ENCODE results near the gene CHPT1.

DNA sequence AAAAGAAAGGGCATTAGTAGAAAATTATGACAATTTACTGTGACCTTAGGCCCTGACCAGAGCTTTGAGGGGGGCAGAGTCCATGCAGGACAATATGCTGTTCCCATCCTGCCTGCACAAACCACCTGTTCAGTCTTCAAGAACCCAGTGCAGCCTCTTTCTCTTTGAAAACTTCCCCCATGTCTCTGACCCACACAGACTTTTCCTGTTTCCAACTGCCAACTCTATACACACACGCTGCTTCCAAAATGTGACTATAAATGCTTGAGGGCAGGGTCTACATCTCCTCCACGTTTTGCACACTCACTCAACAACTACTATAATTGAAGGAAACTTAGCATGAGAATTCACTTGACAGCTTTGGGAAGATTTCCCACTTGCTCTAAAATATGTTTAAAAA is 78.4 kb downstream of the CHPT1 start:
- TF ChIP-seq POLR2A (IDR thresholded peaks at IDR 0.05) (no peak), CTCF (IDR thresholded peaks at IDR 0.05) (no peak)
